Measurements from ENCODE around the gene CADPS. TPM values are rescaled to one million over a fixed set of nuclear protein-coding genes. Genes with fewer than 3 reads are reported as not detected.

The CADPS gene
- polyA plus RNA-seq, 1 of the 3 experiments (the other 2 are of a cell fraction): 5.8 TPM

GRCh38 chr3:62833538-62833937 lies 41.7 kb downstream of the CADPS start:
- Histone ChIP-seq H3K9me3 (no peaks in the 10 kb centered on the region), H3F3A (replicated peaks; ENCODE audit: insufficient read depth) (no peaks in the 10 kb centered on the region), H3K9me2 (no peaks in the 10 kb centered on the region), H2AFZ (ENCODE audit: low read depth) (no peak overlapping the region), H3K4me2 (no peak overlapping the region), H3K4me1 (ENCODE audit: control insufficient read depth in 1 of 2, insufficient read depth in 2 of 2, low read depth in 1 of 2, low read length in 1 of 2) (no peaks in the 10 kb centered on the region; a peak in 1 of 4 replicates), H3K4me3 (ENCODE audit: low read depth in 2 of 2, low read length in 1 of 2) (no peak overlapping the region), H3K36me3 (replicated peaks in 1 of 2; ENCODE audit: control insufficient read depth in 1 of 2, insufficient read depth in 2 of 2, low read length in 1 of 2) (no peaks in the 10 kb centered on the region), H3K79me2 (ENCODE audit: insufficient read depth) (no peaks in the 10 kb centered on the region), H3K27ac (ENCODE audit: low read depth in 2 of 2, low read length in 1 of 2) (no peak overlapping the region), H4K20me1 (ENCODE audit: insufficient read depth) (no peaks in the 10 kb centered on the region), H3K27me3 (ENCODE audit: insufficient read depth) (no peaks in the 10 kb centered on the region), H3K9ac (no peak overlapping the region)
- ChIA-PET CTCF (interaction anchor here (0.6 to 4.8 kb wide), 22 partner anchors 9 to 367 kb away, joined by 3 to 23 read pairs (median 3); no protein-coding TSS in a partner anchor), POLR2A (no interaction called here)
- no peak for TF ChIP-seq TEAD4 (IDR thresholded peaks at IDR 0.05; ENCODE audit: borderline replicate concordance, insufficient read depth)
- TF ChIP-seq SMC3 (IDR thresholded peaks at IDR 0.05; ENCODE audit: low read depth, low read length): peak; percentile 60
- TF ChIP-seq CTCF (IDR thresholded peaks at IDR 0.05): peak; percentile 61
- TF ChIP-seq ELF1 (IDR thresholded peaks at IDR 0.05): no peak
- TF ChIP-seq RAD21 (IDR thresholded peaks at IDR 0.05; ENCODE audit: low read length): peak; percentile 63
- peak; percentile 11 for DNase-seq

- H3K9me2 ChIP-seq: no peaks in the 10 kb centered on the region
- H3K79me2 ChIP-seq (ENCODE audit: insufficient read depth): no peaks in the 10 kb centered on the region
- H3K27me3 ChIP-seq (ENCODE audit: insufficient read depth): no peaks in the 10 kb centered on the region
- no peak overlapping the region for H3K4me3 ChIP-seq (ENCODE audit: low read depth in 2 of 2, low read length in 1 of 2)
- no peaks in the 10 kb centered on the region for H4K20me1 ChIP-seq (ENCODE audit: insufficient read depth)
- 87% methylated on average over 7 of the region's 7 CpGs for WGBS (ENCODE audit: low lambda C conversion rate)
- H3K4me1 ChIP-seq (ENCODE audit: control insufficient read depth in 1 of 2, insufficient read depth in 2 of 2, low read depth in 1 of 2, low read length in 1 of 2): peaks cover 0 to 3% of the 10 kb centered on the region in 2 experiments; a peak in 2 of 4 replicates
- H2AFZ ChIP-seq (ENCODE audit: low read depth): no peak overlapping the region
- ChIA-PET CTCF (interaction anchor here (0.8 to 4.8 kb wide), 14 partner anchors 8 to 361 kb away, joined by 3 to 23 read pairs (median 4); no protein-coding TSS in a partner anchor), POLR2A (no interaction called here)
- H3K9me3 ChIP-seq: no peaks in the 10 kb centered on the region
- no peaks in the 10 kb centered on the region for H3K36me3 ChIP-seq (replicated peaks in 1 of 2; ENCODE audit: control insufficient read depth in 1 of 2, insufficient read depth in 2 of 2, low read length in 1 of 2)
- no peak overlapping the region for H3K9ac ChIP-seq
- DNase-seq: no peak
- H3F3A ChIP-seq (replicated peaks; ENCODE audit: insufficient read depth): no peaks in the 10 kb centered on the region
- no peak overlapping the region for H3K27ac ChIP-seq (ENCODE audit: low read depth in 2 of 2, low read length in 1 of 2)
- H3K4me2 ChIP-seq: no peak overlapping the region
- TF ChIP-seq PBX3 (IDR thresholded peaks at IDR 0.05) (no peak), GATA2 (CRISPR knock-in tag; IDR thresholded peaks at IDR 0.05) (no peak), YY1 (IDR thresholded peaks at IDR 0.05; ENCODE audit: low read depth) (no peak), MXI1 (IDR thresholded peaks at IDR 0.05; ENCODE audit: low read depth, low read length) (no peak), RCOR1 (IDR thresholded peaks at IDR 0.05; ENCODE audit: low read length) (no peak), NRF1 (IDR thresholded peaks at IDR 0.05; ENCODE audit: low read depth, low read length) (no peak), REST (IDR thresholded peaks at IDR 0.05; ENCODE audit: low read depth, low read length) (no peak), EZH2phosphoT487 (IDR thresholded peaks at IDR 0.05; ENCODE audit: borderline replicate concordance, low read depth) (no peak), SIN3A (IDR thresholded peaks at IDR 0.05; ENCODE audit: borderline replicate concordance, low read depth, low read length) (no peak), MEF2A (IDR thresholded peaks at IDR 0.05; ENCODE audit: borderline replicate concordance, low read depth) (no peak), RFX5 (IDR thresholded peaks at IDR 0.05; ENCODE audit: low read length) (no peak), FOXM1 (IDR thresholded peaks at IDR 0.05; ENCODE audit: low read depth) (no peak), USF1 (IDR thresholded peaks at IDR 0.05; ENCODE audit: borderline replicate concordance, low read depth) (no peak), CHD2 (IDR thresholded peaks at IDR 0.05; ENCODE audit: low read length, partially characterized antibody) (no peak), NFIC (IDR thresholded peaks at IDR 0.05; ENCODE audit: borderline replicate concordance) (no peak), POLR2AphosphoS5 (IDR thresholded peaks at IDR 0.05; ENCODE audit: low read depth, low read length) (no peak), MAX (IDR thresholded peaks at IDR 0.05; ENCODE audit: low read depth) (no peak), EP300 (IDR thresholded peaks at IDR 0.05; ENCODE audit: borderline replicate concordance in 1 of 2, low read depth in 1 of 2, low read length in 1 of 2) (no peak)
Observed at GRCh38 chr3:62832553-62832952, 42.7 kb downstream of the CADPS start.

Data from SK-N-SH (cell line).